ENCODE results near the gene TRAPPC5. TPM values are rescaled to one million over a fixed set of nuclear protein-coding genes. Genes with fewer than 3 reads are reported as not detected.

TRAPPC5 gene
- total RNA-seq, 1 donor from 2014 or later, result 93.8 TPM

DNA sequence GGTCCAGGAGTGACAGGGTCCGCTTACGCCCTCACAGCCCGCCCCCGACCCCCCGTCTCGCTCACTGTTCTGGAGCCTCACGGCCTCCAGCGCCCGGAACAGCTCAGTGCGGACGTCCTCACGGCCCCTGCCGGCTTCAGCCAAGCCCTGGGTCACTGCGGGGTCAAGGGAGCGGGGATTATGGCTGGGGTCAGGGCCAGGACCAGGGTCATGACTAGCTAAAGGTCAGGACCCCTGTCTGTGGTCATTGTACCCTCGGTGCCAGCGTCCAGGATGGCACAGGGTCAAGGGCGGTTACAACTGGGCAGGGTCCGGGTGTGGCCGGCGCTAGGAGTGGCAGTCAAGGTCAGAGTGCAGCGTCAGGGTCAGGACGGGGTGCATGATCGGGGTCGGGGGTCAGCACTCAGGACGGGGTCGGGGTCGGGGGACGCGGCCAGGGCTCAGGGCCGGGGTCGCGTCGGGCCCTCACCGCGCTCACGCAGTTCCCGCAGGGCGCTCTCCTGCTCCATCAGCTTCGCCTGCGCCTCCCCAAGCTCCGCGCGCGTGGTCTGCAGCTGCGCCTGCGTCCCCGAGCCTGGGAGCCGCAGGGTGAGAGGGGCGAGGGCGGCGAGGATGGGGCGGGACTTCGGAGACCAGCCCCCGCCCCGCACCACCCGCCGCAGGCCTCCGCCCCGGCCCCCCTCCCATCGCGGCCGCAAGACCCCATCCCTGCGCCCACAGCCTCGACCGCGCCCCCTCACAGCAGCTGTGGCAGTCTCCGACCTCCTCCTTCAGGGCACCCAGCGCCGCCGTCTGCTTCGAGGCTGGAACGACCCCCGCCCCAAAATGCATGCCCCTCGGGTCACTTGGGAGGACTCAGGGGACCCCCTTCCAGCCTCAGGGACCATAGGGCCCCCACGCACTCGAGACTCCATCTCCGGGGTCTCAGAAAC is 49.9 kb downstream of the TRAPPC5 start:
- no peak for DNase-seq (ENCODE audit: low read depth in 2 of 2)

DNA sequence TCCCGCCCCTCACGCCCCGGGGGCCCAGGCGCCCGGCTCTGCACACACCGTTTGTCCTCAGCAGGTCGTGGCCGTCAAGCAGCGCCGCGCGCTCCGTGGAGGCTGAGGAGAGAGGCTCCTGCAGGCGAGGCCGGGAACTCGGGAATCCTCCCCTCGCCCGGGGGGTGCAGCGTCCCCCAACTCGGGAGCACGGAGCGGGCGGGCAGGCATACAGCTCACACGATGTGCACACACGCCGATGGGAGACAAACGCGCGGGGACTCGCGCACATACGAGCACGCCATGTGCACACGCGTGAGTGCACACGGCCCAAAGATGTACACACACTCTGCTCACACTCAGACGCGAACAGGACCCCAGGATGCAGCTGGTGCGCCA is 50.6 kb downstream of the TRAPPC5 start:
- no peak for DNase-seq (ENCODE audit: low read depth in 2 of 2)

- DNase-seq (ENCODE audit: low read depth in 2 of 2), result no peak
Measured at GRCh38 chr19:7731615-7732014, 51.0 kb downstream of the TRAPPC5 start.

- no peak for DNase-seq (ENCODE audit: low read depth in 2 of 2)
Measured at GRCh38 chr19:7732045-7732444, 51.4 kb downstream of the TRAPPC5 start, which contains the start of gene CLEC4G. TSS of gene CLEC4G (minus strand) at chr19:7732110. CDS start at chr19:7732102, 8 bp downstream.

GRCh38 chr19:7733376-7733775 is 52.7 kb downstream of the TRAPPC5 start:
- no peak for DNase-seq (ENCODE audit: low read depth in 2 of 2)

GRCh38 chr19:7734220-7735203 is 53.9 kb downstream of the TRAPPC5 start:
- DNase-seq (ENCODE audit: low read depth in 2 of 2), result no peak

DNA sequence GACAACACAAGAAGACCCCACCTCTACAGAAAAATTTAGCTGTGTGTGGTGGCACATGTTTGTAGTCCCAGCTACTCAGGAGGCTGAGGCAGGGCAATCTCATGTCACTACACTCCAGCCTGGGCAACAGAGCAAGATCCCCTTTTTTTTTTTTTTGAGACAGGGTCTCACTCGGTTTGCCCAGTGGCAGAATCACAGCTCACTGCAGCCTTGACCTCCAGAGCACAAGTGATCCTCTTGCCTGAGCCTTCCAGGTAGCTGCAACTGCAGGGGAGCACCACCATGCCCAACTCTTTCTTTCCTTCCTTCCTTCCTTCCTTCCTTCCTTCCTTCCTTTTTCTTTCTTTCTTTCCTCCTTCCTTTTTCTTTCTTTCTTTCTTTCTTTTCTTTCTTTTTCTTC is 55.5 kb downstream of the TRAPPC5 start:
- DNase-seq (ENCODE audit: low read depth in 2 of 2), result no peak

DNA sequence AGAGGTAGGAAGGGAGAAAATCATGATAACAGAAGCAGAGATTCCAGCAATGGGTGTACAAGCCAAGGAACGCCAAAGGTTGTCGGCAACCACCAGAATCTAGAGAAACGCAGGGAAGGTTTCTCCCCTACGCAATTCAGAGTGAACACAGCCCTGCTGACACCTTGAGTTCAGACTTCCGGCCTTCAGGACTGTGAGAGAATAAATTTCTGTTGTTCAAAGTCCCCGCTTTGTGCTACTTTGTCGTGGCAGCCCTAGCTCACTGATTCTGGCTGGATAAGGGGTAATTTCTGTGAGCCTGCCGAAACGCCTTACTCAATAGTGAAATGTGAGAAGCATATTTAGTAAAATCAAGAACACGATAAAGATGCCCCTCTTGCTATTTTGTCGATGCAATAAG is 56.6 kb downstream of the TRAPPC5 start:
- DNase-seq (ENCODE audit: low read depth in 2 of 2), result no peak

Other genes with a start within 250 kb of the TRAPPC5 start
- 1.8 and 2.3 TPM in 2 replicates for gene PEX11G, start 191.8 kb upstream of the TRAPPC5 start, total RNA-seq
- gene ZNF358, start 164.7 kb upstream of the TRAPPC5 start, total RNA-seq, result 8.3 and 21.7 TPM in 2 replicates
- 2.8 and 7.1 TPM in 2 replicates for gene MCOLN1, start 158.2 kb upstream of the TRAPPC5 start, total RNA-seq
- gene PNPLA6, start 145.1 kb upstream of the TRAPPC5 start, total RNA-seq, result 63.7 and 90.4 TPM in 2 replicates
- under 0.01 TPM in 1 of 2 replicates, not detected in the other for gene CAMSAP3, start 85.0 kb upstream of the TRAPPC5 start, total RNA-seq
- gene XAB2, start 51.3 kb upstream of the TRAPPC5 start, total RNA-seq, result 19.4 and 26.0 TPM in 2 replicates
- 17.7 and 28.5 TPM in 2 replicates for gene PET100, start 51.0 kb upstream of the TRAPPC5 start, total RNA-seq
- not detected in 2 replicates for gene PCP2, start 47.1 kb upstream of the TRAPPC5 start, total RNA-seq
- 22.3 and 34.8 TPM in 2 replicates for gene STXBP2, start 43.7 kb upstream of the TRAPPC5 start, total RNA-seq
- gene RETN, start 11.8 kb upstream of the TRAPPC5 start, total RNA-seq, result not detected in 2 replicates
- not detected in 2 replicates for gene MCEMP1, start 3.7 kb upstream of the TRAPPC5 start, total RNA-seq
- gene FCER2, start 21.3 kb downstream of the TRAPPC5 start, total RNA-seq, result not detected in 2 replicates
- under 0.01 TPM in 1 of 2 replicates, not detected in the other for gene CLEC4G, start 51.3 kb downstream of the TRAPPC5 start, total RNA-seq
- gene CD209, start 66.7 kb downstream of the TRAPPC5 start, total RNA-seq, result under 0.01 TPM in 2 replicates
- gene CLEC4M, start 82.4 kb downstream of the TRAPPC5 start, total RNA-seq, result 41.8 and 143 TPM in 2 replicates
- gene EVI5L, start 149.4 kb downstream of the TRAPPC5 start, total RNA-seq, result 6.2 and 10.6 TPM in 2 replicates
- not detected in 2 replicates for gene PRR36, start 193.6 kb downstream of the TRAPPC5 start, total RNA-seq
- gene LRRC8E, start 207.7 kb downstream of the TRAPPC5 start, total RNA-seq, result 0.77 and 1.1 TPM in 2 replicates
- 6.9 and 11.4 TPM in 2 replicates for gene MAP2K7, start 223.0 kb downstream of the TRAPPC5 start, total RNA-seq
- gene TGFBR3L, start 234.0 kb downstream of the TRAPPC5 start, total RNA-seq, result 0.25 and 0.26 TPM in 2 replicates
- 5.1 and 5.8 TPM in 2 replicates for gene SNAPC2, start 239.5 kb downstream of the TRAPPC5 start, total RNA-seq
- gene CTXN1, start 245.3 kb downstream of the TRAPPC5 start, total RNA-seq, result 1.5 and 2.9 TPM in 2 replicates

All from dermis microvascular lymphatic vessel endothelial cell (primary cell).